Erythroblast (primary cell): ENCODE results near the gene ASH1L.

ENCODE experiments used
- GATA1 ChIP-seq: IDR thresholded peaks from 2 replicates; pipeline ENCODE4 v1.6.1; 2011; ENCODE audit warnings: low read depth, mild to moderate bottlenecking, control low read depth, low read length, moderate library complexity
- POLR2A ChIP-seq: IDR thresholded peaks from 2 replicates; pipeline ENCODE4 v1.6.1; 2011; ENCODE audit warnings: mild to moderate bottlenecking, low read length

DNA sequence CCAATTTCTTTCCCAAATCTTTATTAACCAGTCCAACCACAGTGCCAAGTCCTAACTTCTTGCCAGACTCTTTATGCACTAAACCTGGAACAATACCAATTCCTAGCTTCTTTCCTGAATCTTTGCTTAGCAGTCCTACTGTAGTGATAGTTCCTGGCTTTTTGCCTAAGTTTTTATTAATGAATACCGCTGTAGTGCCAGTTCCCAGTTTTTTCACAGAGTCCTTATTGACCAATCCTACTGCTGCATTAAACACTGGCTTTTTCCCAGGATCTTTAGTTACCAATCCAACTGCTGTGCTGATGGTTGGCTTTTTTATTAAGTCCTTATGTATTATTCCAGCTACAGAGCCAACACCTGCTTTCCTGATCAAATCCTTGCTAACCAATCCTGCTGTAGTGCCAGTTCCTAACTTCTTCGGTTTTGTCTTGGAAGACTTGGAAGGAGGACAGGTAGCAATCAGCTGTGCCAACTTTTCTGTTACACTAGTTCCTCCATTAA is 80.8 kb downstream of the ASH1L start:
- TF ChIP-seq POLR2A (no peak), GATA1 (no peak)
